HG02973 (cell line): ENCODE measurements around the gene TOB1.
"Not testable (repeated sequence)": the region's sequence is repeated elsewhere in the genome, so short reads cannot be mapped to it uniquely, and the experiment has no call there.

ENCODE experiments used
- ATAC-seq: cut with Tn5 transposase; IDR thresholded peaks from one replicate; pipeline ENCODE4 v1.9.1; 2021; ENCODE audit warnings: moderate library complexity; ENCODE audit not compliant: unreplicated experiment

Gene TOB1

DNA sequence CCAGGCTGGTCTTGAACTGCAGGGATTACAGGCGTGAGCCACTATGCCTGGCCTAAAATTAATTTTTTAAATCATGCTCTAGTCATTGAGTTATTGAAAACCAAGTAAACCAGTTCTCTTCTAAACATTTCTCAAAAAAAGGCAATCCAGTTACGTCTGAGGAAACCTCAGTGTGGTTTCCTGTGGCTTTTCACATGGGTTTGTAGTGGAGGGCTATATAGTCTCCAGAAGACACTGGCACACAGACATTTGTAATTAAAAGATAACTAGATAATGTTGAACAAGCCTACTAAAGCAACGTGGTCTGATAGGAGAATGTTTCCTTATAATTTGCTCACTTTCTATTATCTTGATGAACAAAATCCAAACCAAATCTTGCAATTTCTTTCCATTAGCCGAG, 5.2 kb upstream of the TOB1 start:
- ATAC-seq, result no peak

DNA sequence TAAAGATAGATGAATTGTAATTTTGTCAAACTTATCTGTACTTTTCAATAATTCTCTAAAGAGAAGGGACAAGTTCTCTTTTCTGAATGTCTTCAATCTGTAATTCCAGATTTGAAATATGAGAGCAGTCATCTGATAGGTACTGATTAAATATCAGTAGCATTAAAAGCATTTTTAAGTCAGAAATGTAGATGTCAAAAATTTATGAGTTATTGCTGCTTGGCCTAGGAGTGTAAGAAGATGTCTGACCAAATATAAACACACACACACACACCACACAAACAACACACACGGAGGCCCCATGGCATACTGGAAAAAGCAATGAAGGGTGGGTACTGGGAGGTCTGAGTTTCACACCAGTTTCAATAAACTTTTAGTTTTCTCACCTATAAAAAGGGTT, 2.4 kb upstream of the TOB1 start:
- no peak for ATAC-seq

DNA sequence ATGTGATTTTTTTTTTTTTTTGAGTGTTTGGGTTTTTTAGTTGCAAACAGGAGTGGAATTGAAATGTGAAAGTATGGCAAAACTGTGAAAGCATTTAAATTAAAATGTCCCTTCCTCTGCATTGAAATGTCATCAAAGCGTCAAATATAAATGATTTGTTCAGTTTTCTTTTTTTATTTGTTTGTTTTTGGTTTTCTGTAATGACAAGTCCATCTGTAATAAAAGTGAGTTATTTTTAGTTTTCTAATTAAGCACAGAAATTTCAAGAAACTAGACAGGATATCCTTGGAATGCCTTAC, 1.9 kb upstream of the TOB1 start:
- ATAC-seq, result no peak

DNA sequence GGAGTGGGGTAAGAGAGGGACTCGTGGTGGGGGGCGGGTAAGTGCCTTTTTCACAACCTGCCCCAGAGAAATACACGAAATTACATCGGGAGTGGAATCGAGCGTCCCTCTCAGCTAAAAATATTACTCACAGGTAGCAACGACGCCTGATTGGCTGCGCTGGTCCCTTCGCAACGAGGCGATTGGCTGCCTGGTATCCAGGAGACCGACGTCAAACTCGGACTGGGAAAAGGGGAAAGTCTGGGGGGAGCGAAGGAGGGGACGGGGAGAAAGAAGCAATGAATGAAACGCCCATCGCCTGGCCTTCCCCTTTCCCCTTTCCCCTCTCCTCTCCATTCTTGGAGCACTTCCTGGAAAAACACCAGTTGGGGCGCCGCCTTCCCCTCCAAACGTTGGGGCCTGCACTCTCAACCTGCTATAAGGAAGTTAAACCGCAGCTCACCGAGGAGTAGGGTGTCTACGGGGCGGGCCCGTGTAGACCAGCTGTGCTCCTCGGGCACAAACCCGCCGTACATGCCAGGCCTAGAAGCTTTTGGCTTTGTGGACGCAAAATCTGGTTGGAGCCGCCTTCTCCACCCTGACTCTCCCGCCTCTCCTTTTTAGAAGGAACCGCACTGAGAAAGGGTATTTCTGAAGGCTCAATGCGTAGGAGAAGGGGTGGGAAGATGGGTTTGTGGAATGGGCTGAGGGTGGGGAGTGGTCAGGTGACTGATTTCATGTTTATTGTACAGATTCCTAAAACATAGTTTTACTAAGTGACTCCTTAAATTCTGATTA, 1.4 kb upstream of the TOB1 start:
- peak; percentile 27 for ATAC-seq

DNA sequence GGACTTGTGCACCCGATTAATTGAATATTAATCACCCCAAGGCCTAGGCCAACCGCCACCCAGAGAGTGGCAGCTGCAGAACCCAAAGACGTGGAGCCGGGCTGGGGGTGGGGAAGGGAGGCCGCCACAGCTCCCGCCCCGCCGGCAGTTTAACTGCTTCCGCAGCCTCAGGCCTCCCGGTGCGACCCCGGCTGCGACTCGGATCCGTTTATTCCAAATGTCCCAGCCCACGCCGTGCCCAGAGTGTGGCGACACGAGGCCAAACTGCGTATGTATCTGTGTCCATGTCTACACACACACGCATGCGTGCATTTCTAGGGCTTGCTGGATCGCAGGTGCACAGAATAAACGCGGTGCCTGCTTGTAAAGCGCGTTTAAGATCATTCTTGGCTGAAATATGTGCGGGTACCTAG, 802 bp upstream of the TOB1 start:
- peak; percentile 14 for ATAC-seq

DNA sequence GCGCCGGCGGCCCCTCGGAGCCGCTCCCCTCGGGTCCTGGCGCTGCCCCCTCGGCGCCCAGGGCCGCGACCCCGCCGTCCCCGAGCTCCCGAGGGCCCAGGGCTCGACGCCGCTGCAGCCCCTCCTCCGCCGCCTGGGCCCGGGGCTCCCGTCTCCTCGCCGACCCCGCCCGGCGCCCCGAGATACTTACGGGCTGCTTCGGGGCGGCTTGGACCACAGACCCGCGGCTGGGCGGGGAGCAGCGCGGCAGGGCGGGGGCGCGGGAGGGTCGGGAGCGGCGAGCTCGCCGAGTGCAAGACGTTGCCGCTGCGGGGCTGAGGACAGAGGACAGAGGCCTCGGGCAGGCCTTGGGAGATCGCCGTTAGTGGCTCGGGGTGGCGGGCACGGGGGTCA, 290 bp downstream of the TOB1 start:
- ATAC-seq, result no peak

DNA sequence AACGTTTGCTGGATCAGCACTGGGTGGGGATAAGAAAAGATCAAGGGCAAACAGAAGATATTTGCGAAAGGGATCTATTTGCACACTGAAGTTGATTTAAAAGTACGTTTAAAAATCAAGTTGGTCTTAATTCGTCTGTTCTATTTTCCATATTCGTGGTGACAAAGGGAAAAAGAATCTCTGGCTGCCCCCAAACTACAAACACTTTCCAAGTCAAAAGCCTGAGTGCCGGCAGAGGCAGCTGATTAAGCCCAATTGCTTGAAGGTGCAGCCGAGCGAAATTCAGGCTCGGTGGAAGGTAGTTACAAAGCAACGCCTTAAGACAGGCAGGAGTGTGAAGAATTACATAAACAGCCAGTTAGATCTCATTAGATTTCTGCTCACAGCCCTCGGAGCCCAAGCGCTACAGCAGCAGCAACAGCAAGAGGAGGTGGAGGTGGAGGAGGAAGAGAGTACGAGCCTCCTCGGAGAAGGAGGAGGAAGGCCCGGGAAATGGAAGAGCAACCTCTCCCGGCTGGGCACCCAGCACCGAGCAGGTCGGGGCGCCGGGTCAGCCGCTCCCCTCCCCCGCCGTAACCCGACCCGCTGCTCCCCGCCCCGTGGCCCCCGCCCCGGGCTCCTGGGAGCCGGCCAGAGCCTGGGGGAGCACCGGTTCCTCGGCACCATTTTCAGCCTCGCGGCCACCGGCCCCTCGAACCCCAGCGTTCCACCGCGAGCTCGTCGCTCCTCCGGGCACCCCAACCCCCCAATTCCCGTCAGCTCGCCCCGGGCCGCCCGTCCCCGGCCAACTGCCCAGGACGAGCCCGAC, 890 bp downstream of the TOB1 start:
- ATAC-seq, result peak; percentile 12

DNA sequence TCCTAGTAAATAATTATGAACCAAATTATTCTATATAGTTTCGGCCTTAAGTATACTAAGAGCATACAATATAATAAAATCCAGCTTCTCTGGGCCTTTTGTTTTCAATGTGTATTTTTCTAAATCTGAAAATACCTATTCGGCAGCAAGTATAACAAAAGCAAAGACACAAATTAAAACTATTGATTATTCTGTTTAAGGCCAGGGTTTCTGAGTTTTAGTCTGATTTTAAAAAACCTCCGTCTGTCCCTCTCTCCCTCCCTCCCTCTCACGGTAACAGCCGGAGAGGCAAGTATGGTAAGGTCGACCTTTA, 1.5 kb downstream of the TOB1 start:
- ATAC-seq, result no peak

DNA sequence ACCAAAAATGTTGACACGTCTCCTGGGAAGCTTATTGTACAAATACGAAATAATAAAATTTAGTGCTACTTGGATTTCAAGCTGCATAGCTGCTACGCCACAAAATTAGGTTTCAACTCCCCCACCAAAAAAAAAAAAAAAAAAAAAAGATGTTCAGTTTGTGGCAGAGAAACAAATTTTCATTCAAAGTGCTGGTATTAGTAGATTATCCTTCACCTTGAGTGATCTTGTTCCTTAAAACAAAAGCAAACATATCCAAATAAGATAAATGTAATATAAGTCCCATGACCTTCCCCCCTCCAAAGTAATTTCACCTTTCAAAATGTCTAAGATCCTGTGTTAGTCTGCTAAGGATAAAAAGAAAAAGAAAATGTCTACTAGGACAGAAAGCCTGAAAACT, 2.2 kb downstream of the TOB1 start:
- no peak for ATAC-seq

DNA sequence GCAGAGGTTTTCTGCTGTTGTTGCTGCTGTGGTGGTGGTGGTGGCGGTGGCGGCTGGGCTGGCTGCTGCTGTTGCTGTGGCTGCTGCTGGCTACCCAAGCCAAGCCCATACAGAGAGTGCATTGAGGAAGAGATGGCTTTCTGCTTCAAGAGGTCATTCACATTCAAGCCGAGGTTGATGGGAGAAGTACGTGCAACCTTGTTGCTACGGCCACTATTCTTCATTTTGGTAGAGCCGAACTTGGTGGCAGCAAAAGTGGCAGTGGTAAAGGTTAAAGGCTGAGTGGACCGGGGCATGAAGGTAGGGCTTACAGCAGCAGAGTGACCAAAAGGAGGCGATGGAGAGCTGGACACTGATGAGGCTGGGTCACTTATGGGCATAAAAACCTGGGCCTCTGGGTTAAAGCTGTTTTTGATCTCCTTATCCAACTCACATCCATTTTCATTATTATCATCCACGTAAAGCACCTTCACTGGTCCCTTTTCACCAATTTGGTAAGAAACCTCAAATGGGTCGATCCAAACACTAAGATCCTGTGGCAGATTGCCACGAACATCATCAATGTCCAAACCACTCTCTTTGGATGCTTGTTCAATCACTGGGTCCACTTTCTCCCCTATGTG, 2.8 kb downstream of the TOB1 start:
- no peak for ATAC-seq

DNA sequence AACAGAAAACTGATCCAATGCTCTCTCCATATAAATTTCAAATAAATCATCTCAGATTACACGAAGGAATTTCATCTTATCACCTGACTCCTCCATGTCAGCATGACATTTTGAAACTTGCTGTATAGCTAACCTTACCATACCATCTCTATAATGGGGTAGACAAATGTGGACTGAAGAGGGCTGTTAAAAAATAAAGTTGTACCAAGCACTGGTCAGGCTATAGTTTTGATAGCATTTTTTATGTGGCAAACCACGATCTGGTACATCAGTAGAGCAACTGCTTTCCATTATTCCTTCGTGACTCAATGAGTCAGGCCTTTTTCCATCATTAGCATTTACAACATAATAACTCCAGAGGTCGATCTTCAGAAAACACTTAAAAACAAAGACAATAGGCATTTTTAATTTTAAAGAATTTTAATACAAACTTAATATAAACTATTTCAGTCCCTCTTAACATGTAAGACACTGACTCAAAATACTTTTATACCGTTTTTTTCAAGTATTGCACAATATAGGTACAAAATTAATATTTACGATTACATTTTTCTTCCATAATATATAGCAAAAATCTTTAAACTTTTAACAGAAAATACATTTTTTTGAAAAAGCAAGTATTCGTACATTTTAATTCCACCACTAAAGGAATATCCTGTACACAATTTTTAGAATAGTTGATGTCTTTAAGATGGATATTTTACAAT, 4.2 kb downstream of the TOB1 start:
- ATAC-seq, result no peak

DNA sequence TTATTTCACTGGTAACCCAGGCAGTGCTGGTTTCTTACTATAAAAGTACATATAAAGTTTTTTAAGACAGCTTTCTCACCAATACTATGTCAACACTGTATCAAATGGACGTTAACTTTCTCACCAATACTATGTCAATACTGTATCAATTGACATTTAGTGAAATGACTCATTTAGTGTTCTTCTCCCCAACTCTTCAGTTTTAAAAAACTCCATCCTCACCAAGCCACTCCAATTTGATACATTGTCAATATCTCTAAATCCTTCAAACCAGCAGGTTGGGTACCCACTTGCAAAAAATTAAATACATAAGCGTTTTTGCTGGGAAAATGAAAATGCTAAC, 4.8 kb downstream of the TOB1 start:
- no peak for ATAC-seq

DNA sequence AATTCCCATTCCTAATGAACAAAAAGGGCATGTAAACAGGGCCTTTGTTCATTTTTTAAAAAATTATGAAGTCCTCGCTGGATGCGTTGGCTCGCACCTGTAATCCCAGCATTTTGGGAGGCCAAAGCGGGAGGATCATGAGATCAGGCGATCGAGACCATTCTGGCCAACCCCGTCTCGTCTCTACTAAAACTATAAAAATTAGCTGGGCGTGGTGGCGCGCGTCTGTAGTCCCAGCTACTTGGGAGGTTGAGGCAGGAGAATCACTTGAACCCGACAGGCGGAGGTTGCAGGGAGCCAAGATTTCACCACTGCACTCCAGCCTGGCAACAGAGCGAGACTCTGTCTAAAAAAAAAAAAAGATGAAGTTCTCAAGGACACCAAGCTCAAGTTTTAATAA, 6.4 kb downstream of the TOB1 start:
- ATAC-seq, result not testable (repeated sequence)

DNA sequence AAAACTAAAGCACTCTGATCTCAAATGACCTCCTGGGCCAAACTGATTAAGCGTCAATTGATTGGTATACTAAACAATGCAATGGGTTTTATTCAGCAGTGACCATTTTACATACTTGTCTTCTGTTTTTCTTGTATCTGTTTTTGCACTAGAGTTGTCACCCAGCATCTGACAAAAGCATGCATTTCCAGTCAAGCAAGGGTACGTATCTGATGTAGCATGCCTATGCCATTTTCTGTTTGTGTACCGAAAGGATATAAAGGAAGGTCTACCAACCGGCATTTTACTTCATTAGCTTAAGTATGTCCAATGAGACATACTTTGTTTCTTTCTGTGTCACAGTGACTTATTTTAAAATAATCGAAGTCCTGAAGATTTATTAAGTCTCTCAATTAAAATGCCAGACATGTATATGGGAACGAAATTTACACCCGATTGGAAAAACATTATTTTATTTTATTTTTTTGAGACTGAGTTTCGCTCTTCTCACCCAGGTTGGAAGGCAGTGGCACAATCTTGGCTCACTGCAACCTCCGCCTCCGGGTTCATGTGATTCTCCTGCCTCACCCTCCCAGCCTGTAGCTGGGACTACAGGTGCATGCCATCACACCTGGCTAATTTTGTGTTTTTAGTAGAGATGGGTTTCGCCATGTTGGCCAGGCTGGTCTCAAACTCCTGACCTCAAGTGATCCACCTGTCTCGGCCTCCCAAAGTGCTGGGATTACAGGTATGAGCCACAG, 7.5 kb downstream of the TOB1 start:
- ATAC-seq, result no peak

DNA sequence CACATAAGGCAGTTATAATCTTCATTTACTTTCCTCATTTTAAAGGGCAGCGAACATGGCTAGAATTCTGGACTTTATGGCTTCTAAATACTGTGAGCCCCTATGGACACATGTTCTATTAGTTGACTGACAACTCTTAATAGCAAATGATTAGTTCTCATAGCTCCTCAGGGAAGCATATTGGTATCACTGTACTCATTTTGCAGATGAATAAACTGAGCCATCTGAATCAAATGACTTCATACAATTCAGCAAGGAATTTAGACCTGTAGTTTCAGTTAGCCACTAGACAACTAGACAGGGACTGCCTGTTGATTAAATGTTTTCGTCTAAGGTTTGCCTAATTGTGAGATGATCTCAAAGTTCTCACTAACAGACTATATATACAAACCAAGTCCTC, 9.7 kb downstream of the TOB1 start:
- ATAC-seq, result no peak

DNA sequence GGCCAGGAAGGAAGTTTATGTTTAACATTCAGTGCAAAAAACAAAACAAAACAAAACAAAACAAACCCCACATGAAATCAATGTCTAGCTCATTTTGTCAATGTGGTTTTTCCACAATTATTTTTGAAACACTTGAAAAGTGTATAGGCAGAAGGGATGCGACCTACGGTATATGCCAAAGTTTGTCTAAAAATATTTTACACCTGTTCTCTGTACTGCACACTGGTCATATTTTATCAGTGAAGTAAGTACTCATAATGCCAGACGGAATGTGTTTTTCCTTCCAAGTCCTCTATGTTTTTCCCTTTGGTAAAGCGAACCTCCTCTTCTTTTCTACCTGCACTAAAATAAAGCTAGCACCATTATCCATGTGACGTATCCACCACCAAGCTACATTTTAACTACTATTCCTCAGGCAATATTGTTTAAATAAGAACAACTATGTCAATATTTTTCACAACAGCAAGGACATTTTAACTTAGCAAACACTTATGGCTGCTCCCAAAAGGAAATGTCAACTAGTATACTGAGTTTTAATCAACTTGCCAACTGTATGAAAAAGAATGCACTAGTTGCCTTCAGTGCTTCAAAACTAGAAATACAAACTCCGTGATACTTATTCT, 10.3 kb downstream of the TOB1 start:
- ATAC-seq, result no peak

DNA sequence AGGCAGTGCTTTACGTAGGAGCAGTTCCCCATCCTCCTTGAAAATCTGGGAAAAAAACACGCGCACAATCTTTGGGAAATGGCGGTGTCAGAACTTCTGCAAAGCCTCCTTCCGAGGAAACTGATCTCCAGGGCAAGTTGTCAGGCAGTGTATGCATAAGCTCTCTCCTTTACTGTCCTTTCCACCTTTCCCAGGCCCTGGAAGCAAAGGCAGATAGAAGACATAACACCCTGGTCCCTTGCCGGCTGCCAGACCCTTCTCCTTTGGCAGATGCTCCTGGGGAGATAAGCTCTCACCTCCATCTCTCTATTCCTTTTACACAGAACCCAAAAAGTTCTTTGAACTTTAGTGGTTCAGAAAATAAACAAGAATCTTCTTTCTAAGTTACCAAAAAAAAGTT, 12.4 kb downstream of the TOB1 start:
- ATAC-seq, result no peak

DNA sequence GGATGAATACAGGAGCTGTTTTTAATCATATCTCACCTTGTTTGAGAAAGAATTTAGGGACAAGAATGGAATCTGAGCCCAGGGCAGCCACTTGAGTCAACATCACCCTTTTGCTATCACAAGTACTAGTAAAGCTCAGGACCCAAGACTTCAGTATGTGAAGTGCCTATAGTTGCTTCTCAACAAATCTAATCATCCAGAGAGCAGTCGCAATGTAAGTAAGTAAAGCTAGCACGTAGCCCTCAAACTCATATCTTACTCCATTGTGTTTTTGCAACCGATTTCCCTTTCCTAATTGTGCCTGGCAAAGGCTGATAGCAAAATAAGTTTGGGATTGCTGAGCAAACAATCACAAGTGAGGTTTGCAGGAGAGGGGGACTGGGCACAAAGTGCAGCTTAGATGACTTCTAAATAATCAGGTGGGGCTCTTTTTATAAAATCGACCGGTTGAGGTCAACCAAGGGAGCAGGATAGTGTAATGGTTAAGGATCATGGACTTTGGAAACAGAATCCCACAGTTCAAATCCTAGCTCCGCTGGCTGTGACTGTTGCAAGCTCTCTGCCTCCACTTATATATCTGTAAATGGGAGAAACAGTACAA, 13.0 kb downstream of the TOB1 start:
- no peak for ATAC-seq

DNA sequence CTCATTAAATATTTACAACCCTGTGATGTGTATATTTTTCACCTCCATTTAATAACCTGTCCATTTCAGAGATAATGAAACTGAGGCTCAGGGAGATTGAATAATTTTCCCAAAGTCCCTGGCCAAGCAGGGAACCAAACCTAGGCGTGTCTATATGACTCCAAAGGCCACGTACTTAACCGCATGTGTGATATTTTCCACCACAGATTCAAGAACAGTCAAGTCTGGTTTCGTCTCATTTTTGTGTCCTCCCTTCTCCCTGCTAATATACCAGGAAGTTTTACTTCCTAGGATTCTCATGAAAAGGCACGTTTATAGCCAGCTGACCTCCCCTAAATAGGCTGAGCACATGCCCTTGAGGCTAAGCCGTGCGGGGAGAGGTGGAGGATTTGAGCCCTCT, 15.5 kb downstream of the TOB1 start:
- no peak for ATAC-seq

DNA sequence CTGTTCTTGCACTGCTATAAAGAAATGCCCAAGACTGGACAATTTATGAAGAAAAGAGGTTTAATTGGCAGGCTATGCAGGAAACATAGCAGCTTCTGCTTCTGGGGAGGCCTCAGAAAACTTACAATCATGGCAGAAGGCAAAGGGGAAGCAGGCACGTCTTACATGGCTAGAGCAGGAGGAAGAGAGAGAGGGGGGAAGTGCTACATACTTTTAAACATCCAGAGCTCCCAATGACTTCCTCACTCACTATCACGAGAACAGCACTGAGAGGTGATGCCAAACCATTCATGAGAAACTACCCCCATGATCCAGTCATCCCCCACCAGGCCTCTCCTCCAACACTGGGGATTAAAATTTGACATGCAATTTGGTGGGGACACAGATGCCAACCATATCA, 17.4 kb downstream of the TOB1 start:
- no peak for ATAC-seq
